SJCRH30 (cell line): ENCODE results near the gene ARSA. TPM values are rescaled to one million over a fixed set of nuclear protein-coding genes. Genes with fewer than 3 reads are reported as not detected.

Experiments
- DNase-seq, 2 experiments: peaks; one replicate each; pipeline ENCODE4 v3.0.0-alpha.2; 2015 to 2020
- H3K27ac ChIP-seq: fragments of 250-450 bp; sonication (Bioruptor Pico); 2 replicates; pipeline ENCODE4 v1.5.1; 2020; ENCODE audit warnings: mild to moderate bottlenecking, moderate library complexity
- H3K27me3 ChIP-seq: fragments of 250-450 bp; sonication (Bioruptor Pico); 2 replicates; pipeline ENCODE4 v1.5.1; 2020; ENCODE audit warnings: mild to moderate bottlenecking, moderate library complexity
- H3K36me3 ChIP-seq: fragments of 250-450 bp; sonication (Bioruptor Pico); 2 replicates; pipeline ENCODE4 v1.5.1; 2020; ENCODE audit warnings: mild to moderate bottlenecking, moderate library complexity
- H3K4me1 ChIP-seq: fragments of 250-450 bp; sonication (Bioruptor Pico); 2 replicates; pipeline ENCODE4 v1.5.1; 2020; ENCODE audit warnings: mild to moderate bottlenecking, moderate library complexity
- H3K4me3 ChIP-seq: fragments of 250-450 bp; sonication (Bioruptor Pico); 2 replicates; pipeline ENCODE4 v1.5.1; 2020; ENCODE audit warnings: mild to moderate bottlenecking, moderate library complexity
- H3K9me3 ChIP-seq: fragments of 250-450 bp; sonication (Bioruptor Pico); replicated peaks from 2 replicates; pipeline ENCODE4 v1.5.1; 2020; ENCODE audit warnings: mild to moderate bottlenecking, moderate library complexity
- total RNA-seq: library from RNA; depleted of rRNA; stranded (reverse); fragments of >200 nt; shearing (Covaris generic); gene quantifications from 2 replicates; pipeline ENCODE4 v1.2.3, GENCODE V29; 2014; rRNA removed

ARSA gene
- total RNA-seq, 1 experiment from 2014 or later: 1.8 TPM

DNA sequence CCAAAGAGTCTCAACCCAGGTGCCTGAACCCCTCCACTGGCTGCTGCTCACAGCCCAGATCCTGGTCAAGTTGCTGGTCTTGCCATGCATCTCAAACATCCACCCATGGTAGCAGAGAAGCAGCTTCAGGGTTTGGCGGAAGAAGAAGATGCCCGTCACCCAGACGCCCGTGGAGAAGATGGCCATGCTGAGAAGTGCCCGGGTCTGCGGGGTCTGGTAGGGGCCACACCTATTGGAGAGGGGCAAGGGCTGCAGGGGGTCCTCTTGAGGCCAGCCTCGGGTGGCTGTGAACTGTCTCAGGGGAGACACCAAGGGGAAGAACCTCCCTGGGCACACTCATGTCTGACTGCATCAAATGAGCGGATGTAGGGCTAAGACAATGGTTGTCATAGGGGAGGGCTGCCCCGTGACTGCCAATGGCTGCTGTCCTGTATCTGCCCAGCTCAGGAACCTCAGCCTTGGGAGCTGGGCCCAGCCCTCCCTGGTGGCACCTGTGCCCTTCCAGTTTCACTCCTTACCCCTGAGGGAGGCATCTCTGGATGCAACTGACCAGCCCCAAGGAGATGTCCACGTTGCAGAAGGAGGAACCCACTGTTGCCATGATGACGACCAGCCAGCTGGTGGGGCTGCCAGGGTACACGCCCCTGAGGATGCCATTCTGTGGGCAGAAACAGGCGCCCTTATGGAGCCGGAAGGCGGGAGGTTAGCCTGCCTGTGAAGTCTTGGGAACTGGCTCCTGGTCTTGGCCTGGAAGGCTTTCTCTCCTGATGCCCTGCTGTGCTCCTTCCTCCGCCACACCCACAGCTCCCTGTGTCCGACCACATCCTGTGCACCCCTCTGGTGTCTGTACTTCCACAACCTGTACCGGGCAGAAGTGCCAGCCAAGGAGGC lies 50.9 kb downstream of the ARSA start:
- Histone ChIP-seq H3K27me3 (no peaks in the 10 kb centered on the region), H3K9me3 (no peaks in the 10 kb centered on the region), H3K4me3 (no peak overlapping the region), H3K36me3 (no peaks in the 10 kb centered on the region), H3K4me1 (peaks cover 11% of the 10 kb centered on the region), H3K27ac (no peak overlapping the region)
- no peak for DNase-seq

DNA sequence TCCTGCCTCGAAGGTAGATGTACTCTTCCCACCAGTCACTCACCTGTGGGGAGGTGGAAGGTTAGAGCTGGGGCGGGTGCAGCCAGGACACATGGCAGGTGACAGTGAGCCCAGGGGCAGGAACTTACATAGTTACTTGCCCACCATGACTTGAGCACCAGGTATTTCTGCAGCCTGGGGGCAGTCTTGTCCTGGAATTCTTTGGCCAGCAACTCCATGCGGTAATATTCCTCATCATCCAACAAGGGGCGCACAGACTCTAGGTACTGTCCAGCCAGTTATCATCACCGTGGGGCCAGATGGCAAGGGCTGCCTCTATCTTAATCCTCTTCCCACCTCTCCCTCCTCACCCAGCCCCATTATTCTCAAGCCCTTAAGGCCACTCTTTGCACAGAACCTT lies 51.9 kb downstream of the ARSA start:
- Histone ChIP-seq H3K9me3 (no peaks in the 10 kb centered on the region), H3K27me3 (no peaks in the 10 kb centered on the region), H3K4me3 (no peak overlapping the region), H3K4me1 (peaks cover 11% of the 10 kb centered on the region), H3K27ac (no peak overlapping the region), H3K36me3 (no peaks in the 10 kb centered on the region)
- peak; percentile 72 to 79 for DNase-seq

DNA sequence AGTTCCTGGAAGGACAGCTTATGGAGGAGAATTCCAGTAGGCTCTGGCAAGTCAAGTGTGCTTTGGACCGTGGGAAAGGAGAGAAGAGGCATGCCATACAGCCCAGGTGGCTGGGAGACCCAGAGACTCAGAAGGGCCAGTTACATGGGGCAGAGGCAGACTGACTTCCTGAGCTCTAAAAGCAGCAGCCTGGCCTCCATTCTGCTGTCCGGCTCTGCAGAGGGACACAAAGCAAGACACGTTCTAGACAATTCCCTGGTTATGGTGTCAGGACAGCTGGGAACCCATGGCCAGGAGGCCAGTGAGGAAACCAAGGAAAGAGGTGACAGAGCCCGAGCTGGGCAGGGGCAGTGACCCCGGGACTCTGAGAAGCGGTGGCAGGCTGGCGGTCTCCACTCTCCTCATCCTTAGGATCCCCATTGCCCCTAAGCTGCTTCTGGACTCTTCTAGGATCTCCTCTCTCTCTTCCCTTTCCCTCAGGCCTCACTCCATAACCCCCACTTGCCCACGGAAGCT lies 52.5 kb downstream of the ARSA start:
- Histone ChIP-seq H3K4me3 (no peak overlapping the region), H3K27ac (no peak overlapping the region), H3K9me3 (no peaks in the 10 kb centered on the region), H3K27me3 (no peaks in the 10 kb centered on the region), H3K4me1 (peaks cover 11% of the 10 kb centered on the region), H3K36me3 (no peaks in the 10 kb centered on the region)
- DNase-seq: no peak

Other genes with a start within 250 kb of the ARSA start
- gene SBF1, start 153.1 kb downstream of the ARSA start, total RNA-seq: 90.2 and 100 TPM in 2 replicates
- not detected in 2 replicates for gene ADM2, start 146.6 kb downstream of the ARSA start, total RNA-seq
- not detected in 2 replicates for gene MIOX, start 141.3 kb downstream of the ARSA start, total RNA-seq
- 39.2 and 48.8 TPM in 2 replicates for gene LMF2, start 120.5 kb downstream of the ARSA start, total RNA-seq
- 87.0 and 94.2 TPM in 2 replicates for gene NCAPH2, start 119.9 kb downstream of the ARSA start, total RNA-seq
- 0.71 and 2.1 TPM in 2 replicates for gene SCO2, start 102.6 kb downstream of the ARSA start, total RNA-seq
- 0.51 and 0.63 TPM in 2 replicates for gene TYMP, start 98.1 kb downstream of the ARSA start, total RNA-seq
- 0.05 and 0.10 TPM in 2 replicates for gene KLHDC7B, start 82.3 kb downstream of the ARSA start, total RNA-seq
- gene SYCE3, start 65.2 kb downstream of the ARSA start, total RNA-seq: not detected in 2 replicates
- 12.6 and 17.1 TPM in 2 replicates for gene CPT1B, start 49.7 kb downstream of the ARSA start, total RNA-seq
- gene CHKB, start 45.3 kb downstream of the ARSA start, total RNA-seq: 19.9 and 27.7 TPM in 2 replicates
- gene MAPK8IP2, start 27.4 kb downstream of the ARSA start, total RNA-seq: 0.48 and 0.99 TPM in 2 replicates
- 0.08 and 0.12 TPM in 2 replicates for gene SHANK3, start 44.7 kb upstream of the ARSA start, total RNA-seq
- gene ACR, start 110.1 kb upstream of the ARSA start, total RNA-seq: not detected in 2 replicates
- 17.9 and 19.2 TPM in 2 replicates for gene RABL2B, start 155.5 kb upstream of the ARSA start, total RNA-seq